ENCODE data around the gene GIMAP2. TPM values are rescaled to one million over a fixed set of nuclear protein-coding genes. Genes with fewer than 3 reads are reported as not detected.

The GIMAP2 gene
- total and polyA plus RNA-seq, 2 of the 4 experiments (the other 2 are of a cell fraction), result under 0.01 TPM; not detected in 1

- peaks cover 5% of the 10 kb centered on the region for H3K9me3 ChIP-seq (ENCODE audit: control insufficient read depth, insufficient read depth, low read length)
- ChIA-PET POLR2A (ENCODE audit: unreplicated experiment) (no interaction called here), CTCF (no interaction called here)
- H2AFZ ChIP-seq (replicated peaks; ENCODE audit: low read length, poor library complexity), result no peak overlapping the region
- H3K4me1 ChIP-seq (ENCODE audit: control insufficient read depth, insufficient read depth, low read length), result no peaks in the 10 kb centered on the region; the same call in 1 of the 2 replicates
- H4K8ac ChIP-seq (ENCODE audit: low read depth in 2 of 2, low read length in 2 of 2), result no peak overlapping the region
- H2AK5ac ChIP-seq (ENCODE audit: low read depth, low read length), result no peak overlapping the region
- ATAC-seq (ENCODE audit: low read depth) (no peak), DNase-seq (no peak)
- in situ Hi-C loops (cut with MboI; ENCODE audit: low sequenced_read_pairs), result no loop called here
- no peak overlapping the region for H4K91ac ChIP-seq (ENCODE audit: insufficient read depth, low read depth, low read length)
- H3K9me1 ChIP-seq (ENCODE audit: insufficient read depth, low read length), result no peaks in the 10 kb centered on the region
- dilution Hi-C loops (cut with HindIII; ENCODE audit: low sequenced_read_pairs, unreplicated experiment), result no loop called here
- WGBS, 2 experiments (ENCODE audit: extremely low coverage in 2 of 2, insufficient read length in 1 of 2), result 93% methylated on average over 2 of the region's 6 CpGs; no CpG with 5 or more reads in 1 of the 2 experiments
- H2BK5ac ChIP-seq (ENCODE audit: low read depth, low read length, poor library complexity, severe bottlenecking), result no peak overlapping the region
- no peak overlapping the region for H3K27ac ChIP-seq (ENCODE audit: insufficient read depth, low read length)
- H3K4ac ChIP-seq (ENCODE audit: low read depth, low read length), result no peak overlapping the region
- intact Hi-C loops (cut with micrococcal nuclease), result no loop called here
- no peak overlapping the region for H3K14ac ChIP-seq (replicated peaks; ENCODE audit: low read depth, low read length)
- H4K5ac ChIP-seq (ENCODE audit: low read depth, low read length), result no peak overlapping the region
- H3K56ac ChIP-seq (ENCODE audit: extremely low read depth, insufficient read depth, low read length), result no peak overlapping the region
- H2BK15ac ChIP-seq (ENCODE audit: low read depth, low read length), result no peak overlapping the region
- no TSS peak for BruUV-seq (replicated peaks)
- no peak overlapping the region for H3K9ac ChIP-seq (ENCODE audit: low read depth, low read length)
- no peak overlapping the region for H2BK120ac ChIP-seq (ENCODE audit: low read depth, low read length)
- H4K20me1 ChIP-seq (ENCODE audit: insufficient read depth, low read length), result no peaks in the 10 kb centered on the region
- H3K36me3 ChIP-seq (ENCODE audit: control insufficient read depth, insufficient read depth, low read length), result no peaks in the 10 kb centered on the region
- no peak overlapping the region for H3K18ac ChIP-seq (ENCODE audit: low read depth, low read length)
- no peak overlapping the region for H3K4me2 ChIP-seq (ENCODE audit: low read depth, low read length)
- no peaks in the 10 kb centered on the region for H3K27me3 ChIP-seq (ENCODE audit: control insufficient read depth, insufficient read depth, low read length)
- no peak overlapping the region for H2BK20ac ChIP-seq (ENCODE audit: low read depth, low read length)
- H3K79me1 ChIP-seq (ENCODE audit: low read depth in 1 of 2, low read length in 2 of 2), result no peaks in the 10 kb centered on the region
- no peak overlapping the region for H3K23ac ChIP-seq (ENCODE audit: low read depth, low read length)
- no peak overlapping the region for H3K4me3 ChIP-seq (ENCODE audit: insufficient read depth, low read depth, low read length)
- TF ChIP-seq RCOR1 (IDR thresholded peaks at IDR 0.05; ENCODE audit: insufficient replicate concordance, low read length) (no peak), USF2 (IDR thresholded peaks at IDR 0.05; ENCODE audit: low read depth, low read length) (no peak), RAD21 (IDR thresholded peaks at IDR 0.05; ENCODE audit: low read length) (no peak), BHLHE40 (IDR thresholded peaks at IDR 0.05; ENCODE audit: low read depth, low read length) (no peak), NFE2L2 (IDR thresholded peaks at IDR 0.05; ENCODE audit: low read depth, low read length) (no peak), CEBPB (IDR thresholded peaks at IDR 0.05; ENCODE audit: low read depth, low read length) (no peak), MAFK (IDR thresholded peaks at IDR 0.05; ENCODE audit: low read depth, low read length) (no peak), FOS (IDR thresholded peaks at IDR 0.05; ENCODE audit: low read depth, low read length) (no peak), ELK1 (IDR thresholded peaks at IDR 0.05; ENCODE audit: borderline replicate concordance, low read depth, low read length) (no peak), RFX5 (IDR thresholded peaks at IDR 0.05; ENCODE audit: low read depth, low read length) (no peak), POLR2A (IDR thresholded peaks at IDR 0.05; ENCODE audit: low read depth, low read length) (no peak), MAZ (IDR thresholded peaks at IDR 0.05; ENCODE audit: borderline replicate concordance, low read depth, low read length) (no peak)
- no peak overlapping the region for H2AK9ac ChIP-seq (replicated peaks; ENCODE audit: low read depth, low read length, poor library complexity)
These were observed 3.1 kb downstream of the GIMAP2 start for GRCh38 chr7:150688630-150689029.
